ENCODE data around the gene CCDC78. TPM values are rescaled to one million over a fixed set of nuclear protein-coding genes. Genes with fewer than 3 reads are reported as not detected.

The CCDC78 gene
- total RNA-seq, 2 experiments from 2014 or later = 4.6 to 5.7 TPM

- POLR2A ChIA-PET = interaction anchor here (0.6 to 8.1 kb wide), 11 partner anchors 8 to 263 kb away, joined by 3 to 84 read pairs (median 4); partner anchors contain the start of genes CIAO3, HAGHL and WDR24
- DNase-seq (peak; percentile 42), ATAC-seq (peak; percentile 14)
- H3K9me3 Mint-ChIP-seq = no peaks in the 10 kb centered on the region
- H3K36me3 Mint-ChIP-seq (ENCODE audit: low read depth) = no peaks in the 10 kb centered on the region
- H3K4me3 Mint-ChIP-seq = peak overlapping the region; percentile 78
- intact Hi-C loops (cut with micrococcal nuclease) = no loop called here
- no peaks in the 10 kb centered on the region for H3K27me3 Mint-ChIP-seq
- CTCF ChIA-PET = interaction anchor here (0.7 to 19.6 kb wide), 14 partner anchors 8 to 338 kb away, joined by 3 to 207 read pairs (median 4); partner anchors contain the start of genes CHTF18, CIAO3, METRN and STUB1
- TF ChIP-seq CTCF (IDR thresholded peaks at IDR 0.05) = no peak
- peaks cover 28% of the 10 kb centered on the region for H3K4me1 Mint-ChIP-seq (ENCODE audit: low read depth)
- H3K27ac Mint-ChIP-seq = peak overlapping the region; percentile 78
Observed at GRCh38 chr16:719815-720446, 6.3 kb downstream of the CCDC78 start.

- DNase-seq (no peak), ATAC-seq (no peak)
- CTCF ChIA-PET = interaction anchor here (1.1 kb wide), 1 partner anchor 339 kb away, joined by 4 read pairs; no protein-coding TSS in a partner anchor
- no peaks in the 10 kb centered on the region for H3K9me3 Mint-ChIP-seq
- H3K4me3 Mint-ChIP-seq = peak overlapping the region; percentile 78
- TF ChIP-seq CTCF (IDR thresholded peaks at IDR 0.05) = no peak
- POLR2A ChIA-PET = interaction anchor here (0.7 to 8.1 kb wide), 3 partner anchors 9 to 23 kb away, joined by 3 to 84 read pairs (median 13); partner anchors contain the start of genes CIAO3 and HAGHL
- intact Hi-C loops (cut with micrococcal nuclease) = no loop called here
- H3K36me3 Mint-ChIP-seq (ENCODE audit: low read depth) = no peaks in the 10 kb centered on the region
- peak overlapping the region; percentile 72 for H3K27ac Mint-ChIP-seq
- peaks cover 2% of the 10 kb centered on the region for H3K27me3 Mint-ChIP-seq
- peaks cover 28% of the 10 kb centered on the region for H3K4me1 Mint-ChIP-seq (ENCODE audit: low read depth)
Observed at GRCh38 chr16:718922-719321, 7.3 kb downstream of the CCDC78 start.

GRCh38 chr16:718389-718788, 7.9 kb downstream of the CCDC78 start:
- no peak for TF ChIP-seq CTCF (IDR thresholded peaks at IDR 0.05)
- Mint-ChIP-seq H3K36me3 (ENCODE audit: low read depth) (no peaks in the 10 kb centered on the region), H3K4me1 (ENCODE audit: low read depth) (peaks cover 28% of the 10 kb centered on the region), H3K9me3 (no peaks in the 10 kb centered on the region), H3K4me3 (peak overlapping the region; percentile 10), H3K27ac (no peak overlapping the region), H3K27me3 (peaks cover 3% of the 10 kb centered on the region)
- intact Hi-C loops (cut with micrococcal nuclease) = no loop called here
- ChIA-PET POLR2A (interaction anchor here (2.9 to 8.1 kb wide), 2 partner anchors 10 to 20 kb away, joined by 13 to 84 read pairs; partner anchors contain the start of genes CIAO3 and HAGHL), CTCF (no interaction called here)
- DNase-seq (no peak), ATAC-seq (no peak)

GRCh38 chr16:717450-718245, 8.6 kb downstream of the CCDC78 start:
- no peak for DNase-seq
- ChIA-PET CTCF (interaction anchor here (8.1 to 11.9 kb wide), 2 partner anchors 12 to 68 kb away, joined by 149 to 207 read pairs; partner anchors contain the start of genes ANTKMT, CCDC78, CHTF18 and HAGHL), POLR2A (interaction anchor here (1.4 to 2.4 kb wide), 2 partner anchors 17 to 22 kb away, joined by 7 to 11 read pairs; no protein-coding TSS in a partner anchor)
- no peak overlapping the region for H3K27ac Mint-ChIP-seq
- peaks cover 26% of the 10 kb centered on the region for H3K4me1 Mint-ChIP-seq (ENCODE audit: low read depth)
- H3K27me3 Mint-ChIP-seq = peaks cover 6% of the 10 kb centered on the region
- intact Hi-C loops (cut with micrococcal nuclease) = no loop called here
- no peak overlapping the region for H3K4me3 Mint-ChIP-seq
- ATAC-seq = no peak
- no peaks in the 10 kb centered on the region for H3K9me3 Mint-ChIP-seq
- H3K36me3 Mint-ChIP-seq (ENCODE audit: low read depth) = no peaks in the 10 kb centered on the region
- no peak for TF ChIP-seq CTCF (IDR thresholded peaks at IDR 0.05)

Measured in activated CD8-positive, alpha-beta T cell treated with anti-CD3 and anti-CD28 coated beads for 36 hours (primary cell).